GM23248 (cell line): ENCODE results near the gene PIP5K1C. TPM values are rescaled to one million over a fixed set of nuclear protein-coding genes. Genes with fewer than 3 reads are reported as not detected.

Source experiments
- DNase-seq: peaks from one replicate; pipeline ENCODE4 v3.0.0-alpha.2; 2015
- H2AFZ ChIP-seq: fragments of 200-600 bp; sonication (generic); 2 replicates; pipeline ENCODE4 v1.6.1; 2016; ENCODE audit warnings: antibody characterized with exemption
- H3F3A ChIP-seq: fragments of 200-600 bp; sonication (generic); 2 replicates; pipeline ENCODE4 v1.6.1; 2016; ENCODE audit warnings: mild to moderate bottlenecking, antibody characterized with exemption, mixed run types; ENCODE audit not compliant: insufficient read depth
- H3K27ac ChIP-seq: fragments of 200-600 bp; sonication (generic); 2 replicates; pipeline ENCODE4 v1.5.1; 2016; ENCODE audit warnings: mild to moderate bottlenecking
- H3K27me3 ChIP-seq: fragments of 200-600 bp; sonication (generic); replicated peaks from 2 replicates; pipeline ENCODE4 v1.6.1; 2016; ENCODE audit warnings: mild to moderate bottlenecking; ENCODE audit not compliant: insufficient read depth
- H3K36me3 ChIP-seq: fragments of 200-600 bp; sonication (generic); 2 replicates; pipeline ENCODE4 v1.6.1; 2016; ENCODE audit warnings: low read depth, mild to moderate bottlenecking
- H3K4me1 ChIP-seq: fragments of 200-600 bp; sonication (generic); 2 replicates; pipeline ENCODE4 v1.6.1; 2016; ENCODE audit warnings: mild to moderate bottlenecking; ENCODE audit not compliant: insufficient read depth
- H3K4me2 ChIP-seq: fragments of 200-600 bp; sonication (generic); one replicate; pipeline ENCODE4 v1.6.1; 2016; ENCODE audit warnings: mild to moderate bottlenecking; ENCODE audit not compliant: unreplicated experiment
- H3K4me3 ChIP-seq: fragments of 200-600 bp; sonication (generic); 2 replicates; pipeline ENCODE4 v1.5.1; 2016; ENCODE audit warnings: mild to moderate bottlenecking
- H3K79me2 ChIP-seq: fragments of 200-600 bp; sonication (generic); 2 replicates; pipeline ENCODE4 v1.6.1; 2016; ENCODE audit warnings: mild to moderate bottlenecking; ENCODE audit not compliant: insufficient read depth
- H3K9ac ChIP-seq: fragments of 200-600 bp; sonication (generic); 2 replicates; pipeline ENCODE4 v1.6.1; 2016; ENCODE audit warnings: mild to moderate bottlenecking
- H3K9me2 ChIP-seq: fragments of 200-600 bp; sonication (generic); 2 replicates; pipeline ENCODE4 v1.6.1; 2016; ENCODE audit warnings: mixed run types, mild to moderate bottlenecking, moderate library complexity; ENCODE audit not compliant: insufficient read depth
- H3K9me3 ChIP-seq: fragments of 200-600 bp; sonication (generic); one replicate; pipeline ENCODE4 v1.6.1; 2017; ENCODE audit warnings: low read depth
- H4K20me1 ChIP-seq: fragments of 200-600 bp; sonication (generic); 2 replicates; pipeline ENCODE4 v1.6.0; 2016; ENCODE audit not compliant: insufficient read depth
- EZH2 ChIP-seq: fragments of 200-600 bp; sonication (generic); IDR thresholded peaks from 2 replicates; pipeline ENCODE4 v1.6.1; 2018; ENCODE audit warnings: antibody characterized with exemption, mild to moderate bottlenecking; ENCODE audit not compliant: insufficient read depth, poor library complexity, severe bottlenecking
- EZH2phosphoT487 ChIP-seq: fragments of 200-600 bp; sonication (generic); IDR thresholded peaks from 2 replicates; pipeline ENCODE4 v1.6.1; 2018; ENCODE audit warnings: antibody characterized with exemption, moderate library complexity, mild to moderate bottlenecking, low read depth; ENCODE audit not compliant: insufficient read depth
- WGBS, 2 experiments: methylation state at CpG; one replicate each; pipeline ENCODE4 v1.1.6; 2015 to 2017; ENCODE audit warnings: low lambda C conversion rate in 2 of 2, low coverage in 1 of 2; ENCODE audit errors: missing lambda C conversion rate in 2 of 2; 5-methylcytosine and 5-hydroxymethylcytosine counted together
- in situ Hi-C: fragments of 300-500 bp; cut with MboI; formaldehyde crosslinking; loops from 2 replicates; pipeline ENCODE4 v1.15.0; 2020
- polyA plus RNA-seq: library from polyadenylated mRNA; unstranded; fragments of >200 nt; fragmentation: Nextera tagmentation; extraction: Ambion mirVana; gene quantifications from 2 replicates; pipeline ENCODE4 v1.2.1, GENCODE V29; 2016
- total RNA-seq: library from RNA; depleted of rRNA; stranded (reverse); fragments of >200 nt; shearing (Covaris generic); gene quantifications from 2 replicates; pipeline ENCODE4 v1.2.3, GENCODE V29; 2014

Gene PIP5K1C
- total and polyA plus RNA-seq, 2 experiments from 2014 or later: 31.2 to 34.0 TPM

DNA sequence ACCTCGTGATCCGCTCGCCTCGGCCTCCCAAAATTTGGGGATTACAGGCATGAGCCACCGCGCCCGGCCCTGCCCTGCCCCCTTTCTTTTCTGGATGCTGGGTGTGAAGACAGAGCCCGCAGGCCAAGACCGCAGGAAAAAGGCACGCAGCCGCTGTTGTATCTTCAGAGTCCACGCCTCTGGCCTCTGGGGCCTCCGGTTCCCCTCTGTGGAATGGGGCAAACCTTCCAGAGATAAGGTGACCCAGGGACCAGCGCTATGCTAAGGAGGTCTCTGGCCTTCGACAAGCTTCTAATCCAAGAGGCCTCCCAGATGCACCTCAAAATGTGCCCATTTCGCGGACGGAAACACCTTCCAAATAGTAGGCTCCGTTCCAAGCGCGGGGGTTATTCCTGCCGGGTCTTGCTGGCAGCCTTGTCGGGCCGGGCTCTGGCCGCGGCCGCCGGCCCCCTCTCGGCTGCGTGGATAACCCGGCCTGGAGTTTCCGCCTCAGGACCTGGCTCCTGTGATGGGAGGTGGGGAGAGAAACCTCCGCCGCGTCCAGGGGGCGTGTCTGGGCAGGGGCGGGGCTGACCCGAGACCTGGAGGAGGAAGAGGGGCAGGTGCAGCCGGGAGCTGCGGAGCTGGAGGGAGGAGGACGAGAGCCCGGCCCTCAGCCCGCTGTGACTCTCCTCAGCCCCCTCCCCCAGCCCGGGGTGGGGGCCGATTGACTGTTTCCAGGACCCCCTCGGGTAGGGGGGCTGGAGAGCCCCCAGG, 21.0 kb upstream of the PIP5K1C start:
- Histone ChIP-seq H3K79me2 (no peaks in the 10 kb centered on the region), H3K4me3 (no peak overlapping the region)
- in situ Hi-C loops: no loop called here

GRCh38 chr19:3720349-3720917, 20.2 kb upstream of the PIP5K1C start:
- H3K36me3 ChIP-seq: no peaks in the 10 kb centered on the region
- H4K20me1 ChIP-seq: no peaks in the 10 kb centered on the region
- no peaks in the 10 kb centered on the region for H3K79me2 ChIP-seq
- H3K9ac ChIP-seq: no peak overlapping the region
- H3K9me3 ChIP-seq: no peaks in the 10 kb centered on the region
- no peak for TF ChIP-seq EZH2phosphoT487
- TF ChIP-seq EZH2: no peak
- no peaks in the 10 kb centered on the region for H3F3A ChIP-seq
- H3K9me2 ChIP-seq: no peaks in the 10 kb centered on the region
- peaks cover 19% of the 10 kb centered on the region for H3K27me3 ChIP-seq
- H3K4me3 ChIP-seq: no peak overlapping the region
- H2AFZ ChIP-seq: no peak overlapping the region
- in situ Hi-C loops: no loop called here
- H3K4me2 ChIP-seq: no peak overlapping the region
- H3K4me1 ChIP-seq: no peaks in the 10 kb centered on the region
- WGBS, 2 experiments: 15 to 19% methylated on average over 8 to 9 of the region's 9 CpGs
- no peak for DNase-seq
- H3K27ac ChIP-seq: no peak overlapping the region

More for the DNA sequence above, 21.0 kb upstream of the PIP5K1C start:
- H3K9me3 ChIP-seq: no peaks in the 10 kb centered on the region
- peak; percentile 87 for DNase-seq
- H3K9ac ChIP-seq: no peak overlapping the region
- H3K36me3 ChIP-seq: no peaks in the 10 kb centered on the region
- H3K9me2 ChIP-seq: no peaks in the 10 kb centered on the region
- no peaks in the 10 kb centered on the region for H3K4me1 ChIP-seq
- H3F3A ChIP-seq: no peaks in the 10 kb centered on the region
- TF ChIP-seq EZH2 (no peak), EZH2phosphoT487 (no peak)
- H2AFZ ChIP-seq: no peak overlapping the region
- H4K20me1 ChIP-seq: no peaks in the 10 kb centered on the region
- WGBS, 2 experiments: 18 to 23% methylated on average over 36 to 41 of the region's 46 CpGs
- peaks cover 19% of the 10 kb centered on the region for H3K27me3 ChIP-seq
- H3K27ac ChIP-seq: no peak overlapping the region
- no peak overlapping the region for H3K4me2 ChIP-seq

DNA sequence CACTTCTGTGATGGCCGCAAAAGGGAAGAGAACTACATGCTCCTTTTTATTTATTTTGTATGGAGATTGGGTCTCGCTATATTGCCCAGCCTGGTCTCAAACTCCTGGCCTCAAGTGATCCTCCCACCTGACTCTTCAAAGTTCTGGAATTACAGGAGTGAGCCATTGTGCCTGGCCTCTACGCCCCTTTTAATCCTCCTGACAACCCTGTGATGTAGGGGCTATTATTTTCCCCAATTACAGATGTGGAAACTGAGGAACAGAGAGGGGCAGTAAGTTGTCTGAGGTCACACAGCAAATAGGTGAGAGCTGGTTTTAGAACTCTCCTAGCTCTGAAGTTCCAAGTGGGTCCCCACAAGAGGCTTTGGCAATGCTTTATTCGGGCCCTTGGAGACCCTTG, 19.6 kb upstream of the PIP5K1C start:
- Histone ChIP-seq H3K4me3 (no peak overlapping the region), H3K4me2 (no peak overlapping the region), H3K79me2 (no peaks in the 10 kb centered on the region), H3K9me3 (no peaks in the 10 kb centered on the region), H3K9ac (no peak overlapping the region), H3F3A (no peaks in the 10 kb centered on the region), H3K27ac (no peak overlapping the region), H3K4me1 (no peaks in the 10 kb centered on the region), H3K9me2 (no peaks in the 10 kb centered on the region), H2AFZ (no peak overlapping the region), H3K36me3 (no peaks in the 10 kb centered on the region), H4K20me1 (no peaks in the 10 kb centered on the region), H3K27me3 (peaks cover 19% of the 10 kb centered on the region)
- WGBS, 2 experiments: 68 to 70% methylated on average over 4 of the region's 4 CpGs
- TF ChIP-seq EZH2phosphoT487: no peak
- no peak for TF ChIP-seq EZH2
- in situ Hi-C loops: no loop called here
- DNase-seq: no peak

- Histone ChIP-seq H3K9ac (no peak overlapping the region), H3K4me1 (no peaks in the 10 kb centered on the region), H4K20me1 (no peaks in the 10 kb centered on the region), H3K79me2 (no peaks in the 10 kb centered on the region), H3K27me3 (peaks cover 2% of the 10 kb centered on the region; the same call in 1 of the 2 replicates), H3K4me3 (no peak overlapping the region), H3K36me3 (no peaks in the 10 kb centered on the region), H3K9me2 (no peaks in the 10 kb centered on the region), H3K9me3 (no peaks in the 10 kb centered on the region), H3K27ac (no peak overlapping the region), H3F3A (no peaks in the 10 kb centered on the region), H3K4me2 (no peak overlapping the region), H2AFZ (no peak overlapping the region)
- no peak for DNase-seq
- in situ Hi-C loops: no loop called here
- TF ChIP-seq EZH2phosphoT487 (no peak), EZH2 (no peak)
- 74 to 80% methylated on average over 16 of the region's 16 CpGs for WGBS, 2 experiments
Measured at GRCh38 chr19:3716147-3716668, 15.9 kb upstream of the PIP5K1C start.
